ENCODE measurements around the gene RFPL3.
"Not testable (repeated sequence)": the region's sequence is repeated elsewhere in the genome, so short reads cannot be mapped to it uniquely, and the experiment has no call there.

DNA sequence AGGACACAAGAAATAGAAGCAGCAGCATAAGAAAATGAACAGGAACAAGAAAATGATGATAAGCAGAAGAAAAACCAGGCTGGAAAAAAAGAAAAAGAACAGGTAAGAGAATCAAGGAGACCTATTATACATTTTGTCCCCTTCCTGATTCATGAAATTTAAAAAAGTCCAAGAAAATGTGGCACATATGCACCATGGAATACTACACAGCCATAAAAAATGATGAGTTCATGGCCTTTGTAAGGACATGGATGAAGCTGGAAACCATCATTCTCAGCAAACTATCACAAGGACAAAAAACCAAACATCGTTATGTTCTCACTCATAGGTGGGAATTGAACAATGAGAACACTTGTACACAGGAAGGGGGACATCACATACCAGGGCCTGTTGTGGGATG, 5.8 kb upstream of the RFPL3 start:
- TF ChIP-seq, protein P1, sequence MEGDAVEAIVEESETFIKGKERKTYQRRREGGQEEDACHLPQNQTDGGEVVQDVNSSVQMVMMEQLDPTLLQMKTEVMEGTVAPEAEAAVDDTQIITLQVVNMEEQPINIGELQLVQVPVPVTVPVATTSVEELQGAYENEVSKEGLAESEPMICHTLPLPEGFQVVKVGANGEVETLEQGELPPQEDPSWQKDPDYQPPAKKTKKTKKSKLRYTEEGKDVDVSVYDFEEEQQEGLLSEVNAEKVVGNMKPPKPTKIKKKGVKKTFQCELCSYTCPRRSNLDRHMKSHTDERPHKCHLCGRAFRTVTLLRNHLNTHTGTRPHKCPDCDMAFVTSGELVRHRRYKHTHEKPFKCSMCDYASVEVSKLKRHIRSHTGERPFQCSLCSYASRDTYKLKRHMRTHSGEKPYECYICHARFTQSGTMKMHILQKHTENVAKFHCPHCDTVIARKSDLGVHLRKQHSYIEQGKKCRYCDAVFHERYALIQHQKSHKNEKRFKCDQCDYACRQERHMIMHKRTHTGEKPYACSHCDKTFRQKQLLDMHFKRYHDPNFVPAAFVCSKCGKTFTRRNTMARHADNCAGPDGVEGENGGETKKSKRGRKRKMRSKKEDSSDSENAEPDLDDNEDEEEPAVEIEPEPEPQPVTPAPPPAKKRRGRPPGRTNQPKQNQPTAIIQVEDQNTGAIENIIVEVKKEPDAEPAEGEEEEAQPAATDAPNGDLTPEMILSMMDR (IDR thresholded peaks at IDR 0.05) = not testable (repeated sequence)
- TF ChIP-seq POLR2A (IDR thresholded peaks at IDR 0.05); POLR2AphosphoS5 (IDR thresholded peaks at IDR 0.05; ENCODE audit: insufficient read depth in 1 of 2, low read depth in 1 of 2): not testable (repeated sequence)
